MCF 10A (cell line): ENCODE data around the gene SERTAD2. TPM values are rescaled to one million over a fixed set of nuclear protein-coding genes. Genes with fewer than 3 reads are reported as not detected.

Experiments
- BruUV-seq: library from RNA; stranded (reverse); fragments of 400-500 nt; replicated peaks from 2 replicates; lab custom pipeline; 2021; lab: Mats Ljungman, UMichigan
- CTCF ChIA-PET: fragments of 300-600 bp; sonication (Branson Sonifier 250); formaldehyde crosslinking; extraction: SDS; loops from one replicate; lab custom pipeline; 2021; ENCODE audit warnings: antibody characterized with exemption, inconsistent platforms; lab: Yijun Ruan, JAX
- POLR2A ChIA-PET: fragments of 300-600, 350-650 bp; sonication (Branson Sonifier 250); formaldehyde crosslinking; extraction: SDS; loops from one replicate; lab custom pipeline; 2020; ENCODE audit warnings: antibody characterized with exemption, inconsistent platforms; lab: Yijun Ruan, JAX
- DNase-seq: peaks from one replicate; pipeline ENCODE4 v3.0.0-alpha.2; 2018; ENCODE audit not compliant: unreplicated experiment
- H3K27ac Mint-ChIP-seq: one replicate; pipeline ENCODE4 v1.8.0; 2022; ENCODE audit warnings: mild to moderate bottlenecking, low read depth, mixed read lengths; ENCODE audit not compliant: unreplicated experiment
- H3K27me3 Mint-ChIP-seq: one replicate; pipeline ENCODE4 v1.8.0; 2022; ENCODE audit warnings: mixed read lengths; ENCODE audit not compliant: insufficient read depth, unreplicated experiment
- H3K36me3 Mint-ChIP-seq: one replicate; pipeline ENCODE4 v1.8.0; 2022; ENCODE audit warnings: mild to moderate bottlenecking, moderate library complexity, mixed read lengths; ENCODE audit not compliant: insufficient read depth, unreplicated experiment
- H3K4me1 Mint-ChIP-seq: one replicate; pipeline ENCODE4 v1.8.0; 2022; ENCODE audit warnings: mixed read lengths; ENCODE audit not compliant: insufficient read depth, unreplicated experiment
- H3K4me3 Mint-ChIP-seq: one replicate; pipeline ENCODE4 v1.8.0; 2022; ENCODE audit warnings: mild to moderate bottlenecking, moderate library complexity, mixed read lengths; ENCODE audit not compliant: unreplicated experiment
- H3K9me3 Mint-ChIP-seq: one replicate; pipeline ENCODE4 v1.8.0; 2022; ENCODE audit warnings: mixed read lengths; ENCODE audit not compliant: unreplicated experiment
- intact Hi-C: fragments of 100-400 bp; cut with micrococcal nuclease; formaldehyde crosslinking; loops from 2 replicates; pipeline ENCODE4 v1.14.1; 2022
- total RNA-seq: library from RNA; stranded (reverse); gene quantifications from 2 replicates; pipeline ENCODE4 v1.2.3, GENCODE V29; 2022
- TF ChIP-seq, protein P1 (sequence below): fragments of 200-600 bp; IDR thresholded peaks from one replicate; pipeline ENCODE4 v1.8.0; 2022; ENCODE audit warnings: antibody characterized with exemption, mild to moderate bottlenecking; ENCODE audit not compliant: unreplicated experiment

SERTAD2 gene
- total RNA-seq, 1 experiment from 2014 or later, result 15.0 TPM

DNA sequence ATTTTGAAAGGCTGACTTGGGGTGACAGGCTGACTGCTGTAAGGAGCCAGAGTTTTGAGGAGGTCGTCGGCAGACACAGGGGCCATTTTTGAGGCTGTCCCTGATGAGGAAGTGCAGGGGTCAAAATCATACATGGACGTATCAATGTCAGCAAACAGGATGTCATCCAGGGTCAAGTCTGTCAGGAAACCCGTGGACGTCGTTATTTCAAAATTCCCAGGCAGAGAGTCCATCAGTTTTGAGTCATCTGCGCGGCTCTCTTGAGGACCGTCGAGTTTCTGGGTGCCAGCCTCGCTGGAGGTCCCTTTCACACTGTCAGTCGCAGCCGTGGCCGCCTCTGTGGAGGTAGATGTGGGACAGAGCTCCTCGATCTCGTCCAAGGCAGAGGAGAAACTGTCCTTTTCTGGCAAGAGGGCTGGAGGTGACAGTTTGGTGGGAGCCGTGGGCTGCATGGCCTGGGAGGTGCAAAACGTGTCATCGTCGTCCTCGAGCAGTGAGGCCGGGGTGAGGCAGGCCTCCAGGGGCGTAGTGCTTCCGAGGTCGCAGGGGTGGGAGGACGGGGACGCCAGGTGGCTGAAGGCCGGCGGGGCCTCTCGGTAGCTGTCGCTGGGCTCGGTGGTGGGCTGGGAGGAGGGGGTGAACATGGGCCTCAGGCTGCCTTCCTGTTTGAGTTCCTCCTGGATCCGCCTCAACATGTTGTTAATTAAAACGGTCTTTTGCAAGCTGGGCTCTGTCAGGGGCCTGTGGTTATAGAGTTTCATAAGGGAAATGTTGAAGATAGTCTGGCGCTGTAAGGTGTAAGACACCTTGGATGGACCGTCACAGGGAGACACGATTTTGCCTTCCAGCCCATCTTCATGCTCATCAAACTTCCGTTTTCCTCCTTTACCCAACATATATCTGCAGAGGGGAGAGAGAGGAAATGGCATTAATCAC lies 17.5 kb downstream of the SERTAD2 start:
- Mint-ChIP-seq H3K27ac (no peak overlapping the region), H3K36me3 (peaks cover 36% of the 10 kb centered on the region), H3K4me3 (no peak overlapping the region), H3K4me1 (peaks cover 21% of the 10 kb centered on the region), H3K27me3 (no peaks in the 10 kb centered on the region), H3K9me3 (no peaks in the 10 kb centered on the region)
- TF ChIP-seq, protein P1, sequence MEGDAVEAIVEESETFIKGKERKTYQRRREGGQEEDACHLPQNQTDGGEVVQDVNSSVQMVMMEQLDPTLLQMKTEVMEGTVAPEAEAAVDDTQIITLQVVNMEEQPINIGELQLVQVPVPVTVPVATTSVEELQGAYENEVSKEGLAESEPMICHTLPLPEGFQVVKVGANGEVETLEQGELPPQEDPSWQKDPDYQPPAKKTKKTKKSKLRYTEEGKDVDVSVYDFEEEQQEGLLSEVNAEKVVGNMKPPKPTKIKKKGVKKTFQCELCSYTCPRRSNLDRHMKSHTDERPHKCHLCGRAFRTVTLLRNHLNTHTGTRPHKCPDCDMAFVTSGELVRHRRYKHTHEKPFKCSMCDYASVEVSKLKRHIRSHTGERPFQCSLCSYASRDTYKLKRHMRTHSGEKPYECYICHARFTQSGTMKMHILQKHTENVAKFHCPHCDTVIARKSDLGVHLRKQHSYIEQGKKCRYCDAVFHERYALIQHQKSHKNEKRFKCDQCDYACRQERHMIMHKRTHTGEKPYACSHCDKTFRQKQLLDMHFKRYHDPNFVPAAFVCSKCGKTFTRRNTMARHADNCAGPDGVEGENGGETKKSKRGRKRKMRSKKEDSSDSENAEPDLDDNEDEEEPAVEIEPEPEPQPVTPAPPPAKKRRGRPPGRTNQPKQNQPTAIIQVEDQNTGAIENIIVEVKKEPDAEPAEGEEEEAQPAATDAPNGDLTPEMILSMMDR, result no peak
- DNase-seq, result no peak
- CTCF ChIA-PET, result no interaction called here
- POLR2A ChIA-PET, result interaction anchor here (0.6 to 12.6 kb wide), 4 partner anchors 8 to 1885 kb away, joined by 3 to 216 read pairs (median 8); partner anchors contain the start of gene SERTAD2
- no TSS peak for BruUV-seq
- intact Hi-C loops, result no loop called here

- TF ChIP-seq, protein P1, result no peak
- Mint-ChIP-seq H3K4me3 (no peak overlapping the region), H3K9me3 (no peaks in the 10 kb centered on the region), H3K27me3 (no peaks in the 10 kb centered on the region), H3K4me1 (peaks cover 17% of the 10 kb centered on the region), H3K36me3 (peaks cover 43% of the 10 kb centered on the region), H3K27ac (no peak overlapping the region)
- no peak for DNase-seq
- ChIA-PET CTCF (interaction anchor here (0.6 to 1.1 kb wide), 3 partner anchors 9 to 282 kb away, joined by 3 to 4 read pairs (median 4); no protein-coding TSS in a partner anchor), POLR2A (interaction anchor here (1.0 to 12.6 kb wide), 8 partner anchors 9 to 133 kb away, joined by 3 to 216 read pairs (median 4); partner anchors contain the start of gene SERTAD2)
- intact Hi-C loops, result no loop called here
- BruUV-seq, result TSS peak; percentile 11
Measured at GRCh38 chr2:64634345-64635267, 19.1 kb downstream of the SERTAD2 start.

- TF ChIP-seq, protein P1, result no peak
- POLR2A ChIA-PET, result interaction anchor here (1.0 to 1.9 kb wide), 4 partner anchors 10 to 16 kb away, joined by 3 to 5 read pairs (median 4); no protein-coding TSS in a partner anchor
- no peak for DNase-seq
- Mint-ChIP-seq H3K27me3 (no peaks in the 10 kb centered on the region), H3K27ac (no peak overlapping the region), H3K36me3 (peaks cover 53% of the 10 kb centered on the region), H3K9me3 (no peaks in the 10 kb centered on the region), H3K4me1 (peaks cover 7% of the 10 kb centered on the region), H3K4me3 (no peak overlapping the region)
- no TSS peak for BruUV-seq
- intact Hi-C loops, result no loop called here
- CTCF ChIA-PET, result interaction anchor here (0.9 to 1.0 kb wide), 3 partner anchors 8 to 153 kb away, joined by 3 read pairs; no protein-coding TSS in a partner anchor
Measured at GRCh38 chr2:64632835-64633819, 20.6 kb downstream of the SERTAD2 start.
